PFSK-1 (cell line): Measurements from ENCODE around the gene DLGAP1.

Experiments
- FOXP2 ChIP-seq: optimal IDR thresholded peaks from 2 replicates; pipeline ENCODE3; 2011; ENCODE audit warnings: borderline replicate concordance, control low read depth, inconsistent platforms; ENCODE audit not compliant: insufficient read depth; ENCODE audit errors: extremely low read length, extremely low read depth
- POLR2AphosphoS5 ChIP-seq: IDR thresholded peaks from 2 replicates; pipeline ENCODE4 v1.6.1; 2012; ENCODE audit warnings: low read depth, mild to moderate bottlenecking, control low read depth, low read length, moderate library complexity
- SIN3A ChIP-seq: IDR thresholded peaks from 2 replicates; pipeline ENCODE4 v1.6.1; 2012; ENCODE audit warnings: mild to moderate bottlenecking, low read length, moderate library complexity, borderline replicate concordance; ENCODE audit not compliant: insufficient read depth
- TAF1 ChIP-seq: IDR thresholded peaks from 2 replicates; pipeline ENCODE4 v1.6.1; 2012; ENCODE audit warnings: low read length, control low read depth, borderline replicate concordance; ENCODE audit not compliant: insufficient read depth
- TF ChIP-seq, protein P1 (sequence below), 2 experiments: IDR thresholded peaks; 2 replicates each; pipeline versions ENCODE4 v1.6.1 to v1.8.0; 2011 to 2012; ENCODE audit warnings: low read depth in 2 of 2, low read length in 2 of 2, control low read depth in 1 of 2, inconsistent platforms in 1 of 2, mild to moderate bottlenecking in 1 of 2, moderate library complexity in 1 of 2; ENCODE audit not compliant: insufficient read depth in 1 of 2

DLGAP1 gene

DNA sequence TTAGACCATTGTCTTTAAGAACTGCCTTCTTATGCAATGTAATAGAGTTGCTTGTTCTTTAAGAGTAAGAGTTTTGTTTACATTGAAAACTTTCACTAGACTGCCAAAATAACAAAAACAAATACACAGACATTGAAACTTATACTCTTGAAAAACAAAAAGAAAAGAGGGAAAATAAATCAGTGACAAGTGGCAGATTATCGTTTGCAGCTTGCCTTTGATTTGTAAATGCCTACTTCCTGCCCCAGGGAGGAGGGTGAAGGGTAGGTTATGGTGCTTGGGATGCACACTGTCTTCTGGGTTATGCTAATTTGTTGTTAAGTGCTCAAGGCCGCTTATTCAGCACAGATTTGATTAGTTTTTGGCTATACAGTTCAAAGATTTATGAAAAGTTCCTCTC is 806.5 kb downstream of the DLGAP1 start:
- no peak for TF ChIP-seq FOXP2
- TF ChIP-seq SIN3A: no peak
- TF ChIP-seq TAF1: no peak
- no peak for TF ChIP-seq POLR2AphosphoS5
- TF ChIP-seq, protein P1, sequence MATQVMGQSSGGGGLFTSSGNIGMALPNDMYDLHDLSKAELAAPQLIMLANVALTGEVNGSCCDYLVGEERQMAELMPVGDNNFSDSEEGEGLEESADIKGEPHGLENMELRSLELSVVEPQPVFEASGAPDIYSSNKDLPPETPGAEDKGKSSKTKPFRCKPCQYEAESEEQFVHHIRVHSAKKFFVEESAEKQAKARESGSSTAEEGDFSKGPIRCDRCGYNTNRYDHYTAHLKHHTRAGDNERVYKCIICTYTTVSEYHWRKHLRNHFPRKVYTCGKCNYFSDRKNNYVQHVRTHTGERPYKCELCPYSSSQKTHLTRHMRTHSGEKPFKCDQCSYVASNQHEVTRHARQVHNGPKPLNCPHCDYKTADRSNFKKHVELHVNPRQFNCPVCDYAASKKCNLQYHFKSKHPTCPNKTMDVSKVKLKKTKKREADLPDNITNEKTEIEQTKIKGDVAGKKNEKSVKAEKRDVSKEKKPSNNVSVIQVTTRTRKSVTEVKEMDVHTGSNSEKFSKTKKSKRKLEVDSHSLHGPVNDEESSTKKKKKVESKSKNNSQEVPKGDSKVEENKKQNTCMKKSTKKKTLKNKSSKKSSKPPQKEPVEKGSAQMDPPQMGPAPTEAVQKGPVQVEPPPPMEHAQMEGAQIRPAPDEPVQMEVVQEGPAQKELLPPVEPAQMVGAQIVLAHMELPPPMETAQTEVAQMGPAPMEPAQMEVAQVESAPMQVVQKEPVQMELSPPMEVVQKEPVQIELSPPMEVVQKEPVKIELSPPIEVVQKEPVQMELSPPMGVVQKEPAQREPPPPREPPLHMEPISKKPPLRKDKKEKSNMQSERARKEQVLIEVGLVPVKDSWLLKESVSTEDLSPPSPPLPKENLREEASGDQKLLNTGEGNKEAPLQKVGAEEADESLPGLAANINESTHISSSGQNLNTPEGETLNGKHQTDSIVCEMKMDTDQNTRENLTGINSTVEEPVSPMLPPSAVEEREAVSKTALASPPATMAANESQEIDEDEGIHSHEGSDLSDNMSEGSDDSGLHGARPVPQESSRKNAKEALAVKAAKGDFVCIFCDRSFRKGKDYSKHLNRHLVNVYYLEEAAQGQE (IDR thresholded peaks at IDR 0.05; ENCODE audit: insufficient read depth in 1 of 2, low read depth in 2 of 2, low read length in 2 of 2): no peak

DNA sequence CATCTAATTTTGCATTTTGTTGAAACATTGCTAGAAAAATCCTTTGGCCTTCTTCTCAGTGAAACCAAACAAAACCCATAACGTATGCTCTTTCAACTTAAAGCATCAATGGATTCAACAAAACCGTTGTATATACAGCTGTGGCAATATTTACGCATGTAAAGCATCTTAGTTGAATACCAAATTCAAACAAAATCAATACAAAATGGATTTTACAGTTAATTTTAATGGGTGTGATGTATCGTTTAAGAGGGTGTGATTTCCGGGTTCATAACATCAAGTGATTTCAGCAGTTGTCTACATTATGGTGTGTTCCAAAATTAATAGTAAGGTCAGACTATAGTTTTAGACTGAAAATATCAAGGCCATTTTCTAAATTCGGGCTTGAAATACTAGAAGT is 806.9 kb downstream of the DLGAP1 start:
- TF ChIP-seq, protein P1 (IDR thresholded peaks at IDR 0.05; ENCODE audit: insufficient read depth in 1 of 2, low read depth in 2 of 2, low read length in 2 of 2): no peak
- no peak for TF ChIP-seq SIN3A
- no peak for TF ChIP-seq FOXP2
- TF ChIP-seq POLR2AphosphoS5: no peak
- no peak for TF ChIP-seq TAF1

DNA sequence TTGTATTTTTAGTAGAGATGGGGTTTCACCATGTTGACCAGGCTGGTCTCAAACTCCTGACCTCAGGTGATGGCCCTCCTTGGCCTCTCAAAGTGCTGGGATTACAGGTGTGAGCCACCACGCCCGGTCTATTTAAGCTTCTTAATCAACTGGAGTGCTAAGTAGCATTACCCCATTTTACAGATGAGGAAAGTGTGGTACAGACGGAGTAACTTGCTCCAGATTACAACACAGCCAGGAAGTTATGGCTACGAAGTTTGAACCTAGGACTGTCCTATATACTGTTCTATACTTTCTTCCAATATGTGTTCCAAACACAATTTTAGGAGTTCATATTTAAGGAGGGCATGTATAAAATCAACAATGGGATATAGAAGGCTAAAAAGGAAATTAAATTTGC is 807.5 kb downstream of the DLGAP1 start:
- TF ChIP-seq FOXP2 (no peak), SIN3A (no peak), POLR2AphosphoS5 (no peak), TAF1 (no peak)
- TF ChIP-seq, protein P1 (IDR thresholded peaks at IDR 0.05; ENCODE audit: insufficient read depth in 1 of 2, low read depth in 2 of 2, low read length in 2 of 2): no peak

DNA sequence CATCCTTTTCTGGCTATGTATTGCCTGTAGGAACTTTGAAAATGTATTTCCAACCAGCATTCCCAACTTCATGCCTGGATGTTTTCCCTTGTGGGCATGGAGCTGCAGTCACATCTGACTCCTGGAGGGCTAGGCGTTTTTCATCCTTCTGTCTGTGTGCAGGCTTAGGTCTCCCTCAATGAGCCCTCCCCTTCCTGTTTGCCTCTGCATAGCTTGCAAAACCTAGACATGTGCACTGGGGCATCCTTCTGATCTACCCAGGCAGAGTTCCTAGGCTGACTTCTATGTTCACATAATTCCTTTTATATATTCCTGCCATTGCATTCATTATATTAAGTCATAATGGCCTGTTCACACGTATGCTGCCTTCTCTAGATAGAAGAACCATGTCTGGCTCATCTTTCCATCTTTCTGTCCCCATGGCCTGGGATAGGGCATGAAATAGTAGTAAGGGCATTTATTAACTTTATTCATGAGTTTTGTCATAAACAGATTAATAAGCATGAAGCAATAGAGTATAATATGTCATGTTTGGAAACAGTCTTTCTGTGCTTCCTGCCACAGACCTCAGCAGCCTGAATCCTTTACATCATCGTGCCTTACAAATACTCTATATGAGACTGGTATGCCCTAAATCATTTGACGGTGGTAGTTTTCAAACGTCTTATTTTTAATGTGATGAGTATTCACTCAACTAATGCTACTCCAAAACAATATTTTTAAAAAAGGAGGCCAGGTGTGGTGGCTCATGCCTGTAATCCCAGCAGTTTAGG is 809.5 kb downstream of the DLGAP1 start:
- no peak for TF ChIP-seq POLR2AphosphoS5
- TF ChIP-seq, protein P1 (IDR thresholded peaks at IDR 0.05; ENCODE audit: insufficient read depth in 1 of 2, low read depth in 2 of 2, low read length in 2 of 2): no peak
- no peak for TF ChIP-seq TAF1
- no peak for TF ChIP-seq FOXP2
- TF ChIP-seq SIN3A: no peak
